ENCODE data around the gene IL18.
"Not testable (repeated sequence)": the region's sequence is repeated elsewhere in the genome, so short reads cannot be mapped to it uniquely, and the experiment has no call there.

- TF ChIP-seq CTCF (IDR thresholded peaks at IDR 0.05), result not testable (repeated sequence)
- TF ChIP-seq POLR2A (IDR thresholded peaks at IDR 0.05), result peak; percentile 39
Observed at GRCh38 chr11:112195113-112195512, 31.2 kb upstream of the IL18 start.

All from right lobe of liver (tissue), 4 donors.